Vagina (tissue), 2 donors: Measurements from ENCODE around the gene IL13RA1.

Experiments used
- POLR2A ChIP-seq, 2 donors: fragments of 450-650 bp; IDR thresholded peaks; one replicate each; pipeline ENCODE4 v1.6.1; 2017; ENCODE audit warnings: antibody characterized with exemption in 2 of 2, mild to moderate bottlenecking in 2 of 2, moderate library complexity in 2 of 2
- POLR2AphosphoS5 ChIP-seq, 2 donors: sonication (generic); formaldehyde crosslinking; IDR thresholded peaks; one replicate each; pipeline ENCODE4 v1.9.0; 2017; ENCODE audit warnings: antibody characterized with exemption in 2 of 2, mild to moderate bottlenecking in 2 of 2, low read depth in 1 of 2; ENCODE audit not compliant: insufficient read depth in 1 of 2
- TF ChIP-seq, protein P1 (sequence below), 3 experiments: fragments of 450-650 bp in 2 of 3; fragments of 200-600 bp in 1 of 3; sonication (generic) in 1 of 3; IDR thresholded peaks; one replicate each; pipeline ENCODE4 v1.5.1; 2017 to 2019; ENCODE audit warnings: antibody characterized with exemption in 3 of 3, mild to moderate bottlenecking in 2 of 3, moderate library complexity in 2 of 3

DNA sequence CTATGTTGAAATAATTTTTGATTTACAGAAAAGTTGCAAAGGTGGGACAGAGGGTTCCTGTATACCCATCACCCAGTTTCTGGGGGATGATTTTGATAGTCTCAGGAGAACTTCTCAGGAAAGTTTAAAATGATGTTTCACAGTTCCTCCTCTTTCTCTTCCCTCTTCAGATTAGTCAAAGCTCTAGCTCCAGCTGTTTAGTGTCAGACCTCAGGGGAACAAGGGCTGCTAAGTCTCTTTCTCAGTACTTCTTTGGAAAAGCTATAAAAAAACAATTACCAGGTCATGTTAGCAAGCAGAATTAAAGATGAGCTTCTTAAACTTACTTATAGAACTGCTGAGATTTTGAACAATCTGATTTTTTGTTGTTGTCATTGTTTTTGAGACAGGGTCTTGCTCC is 12.2 kb downstream of the IL13RA1 start:
- TF ChIP-seq, protein P1, sequence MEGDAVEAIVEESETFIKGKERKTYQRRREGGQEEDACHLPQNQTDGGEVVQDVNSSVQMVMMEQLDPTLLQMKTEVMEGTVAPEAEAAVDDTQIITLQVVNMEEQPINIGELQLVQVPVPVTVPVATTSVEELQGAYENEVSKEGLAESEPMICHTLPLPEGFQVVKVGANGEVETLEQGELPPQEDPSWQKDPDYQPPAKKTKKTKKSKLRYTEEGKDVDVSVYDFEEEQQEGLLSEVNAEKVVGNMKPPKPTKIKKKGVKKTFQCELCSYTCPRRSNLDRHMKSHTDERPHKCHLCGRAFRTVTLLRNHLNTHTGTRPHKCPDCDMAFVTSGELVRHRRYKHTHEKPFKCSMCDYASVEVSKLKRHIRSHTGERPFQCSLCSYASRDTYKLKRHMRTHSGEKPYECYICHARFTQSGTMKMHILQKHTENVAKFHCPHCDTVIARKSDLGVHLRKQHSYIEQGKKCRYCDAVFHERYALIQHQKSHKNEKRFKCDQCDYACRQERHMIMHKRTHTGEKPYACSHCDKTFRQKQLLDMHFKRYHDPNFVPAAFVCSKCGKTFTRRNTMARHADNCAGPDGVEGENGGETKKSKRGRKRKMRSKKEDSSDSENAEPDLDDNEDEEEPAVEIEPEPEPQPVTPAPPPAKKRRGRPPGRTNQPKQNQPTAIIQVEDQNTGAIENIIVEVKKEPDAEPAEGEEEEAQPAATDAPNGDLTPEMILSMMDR (IDR thresholded peaks at IDR 0.05) = no peak
- no peak for TF ChIP-seq POLR2A (IDR thresholded peaks at IDR 0.05)
- no peak for TF ChIP-seq POLR2AphosphoS5 (IDR thresholded peaks at IDR 0.05; ENCODE audit: insufficient read depth in 1 of 2, low read depth in 1 of 2)
